ENCODE measurements around the gene SYNCRIP. TPM values are rescaled to one million over a fixed set of nuclear protein-coding genes. Genes with fewer than 3 reads are reported as not detected.

The SYNCRIP gene
- total RNA-seq, 1 donor, result 52.4 TPM

Other genes starting within 250 kb of the SYNCRIP start
- 6.7 TPM for gene NT5E, start 192.8 kb downstream of the SYNCRIP start, total RNA-seq
- 59.7 TPM for gene SNX14, start 49.0 kb downstream of the SYNCRIP start, total RNA-seq